ENCODE results near the gene KATNB1. TPM values are rescaled to one million over a fixed set of nuclear protein-coding genes. Genes with fewer than 3 reads are reported as not detected.
A peak's percentile ranks its signal among the peaks of the same experiment; 100 is the strongest.

The KATNB1 gene
- total RNA-seq, 1 donor from 2014 or later: 33.5 TPM

DNA sequence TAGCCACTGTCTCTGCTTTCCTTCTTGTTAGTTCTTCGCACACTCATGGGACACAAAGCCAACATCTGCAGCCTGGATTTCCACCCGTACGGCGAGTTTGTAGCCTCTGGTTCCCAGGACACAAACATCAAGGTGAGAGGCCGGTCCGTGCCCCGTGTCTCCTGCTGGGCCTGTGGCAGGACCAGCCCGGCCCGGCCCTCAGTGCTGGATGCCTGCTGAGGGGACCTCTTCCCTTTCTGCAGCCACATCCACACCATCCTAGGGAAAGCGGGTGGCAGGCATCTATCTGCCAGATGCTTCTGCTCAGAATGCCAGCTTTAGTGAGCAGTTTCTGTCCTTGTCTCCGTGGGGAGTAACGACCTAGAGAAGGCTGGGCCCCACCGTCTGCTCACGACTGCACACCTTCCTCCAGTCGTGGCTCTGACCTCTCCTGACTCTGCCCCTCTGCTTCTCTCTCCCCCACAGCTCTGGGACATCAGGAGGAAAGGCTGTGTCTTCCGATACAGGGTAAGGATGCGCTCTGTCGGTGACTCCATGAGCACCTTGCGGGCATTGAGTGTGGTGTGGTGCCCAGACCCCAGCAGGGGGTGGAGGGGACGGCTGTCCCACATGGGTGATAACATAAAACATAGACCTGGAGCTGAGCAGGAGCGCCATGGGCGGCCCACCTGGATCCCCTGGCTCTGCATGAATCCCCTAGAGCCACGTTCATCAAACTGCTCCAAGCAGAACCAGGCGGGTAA lies 15.4 kb downstream of the KATNB1 start:
- Histone ChIP-seq H3K27ac (no peak overlapping the region), H3K79me2 (ENCODE audit: low read depth) (no peaks in the 10 kb centered on the region), H3K9ac (no peak overlapping the region), H3K36me3 (no peaks in the 10 kb centered on the region), H3K4me2 (no peak overlapping the region), H3K4me1 (peaks cover 9% of the 10 kb centered on the region), H3K4me3 (no peak overlapping the region), H3K27me3 (no peaks in the 10 kb centered on the region), H3F3A (ENCODE audit: low read depth) (peaks cover 4% of the 10 kb centered on the region), H4K20me1 (ENCODE audit: low read depth) (no peaks in the 10 kb centered on the region), H2AFZ (replicated peaks) (no peak overlapping the region), H3K9me3 (ENCODE audit: low read depth) (no peaks in the 10 kb centered on the region)
- H3K4me1 Mint-ChIP-seq: peaks cover 5% of the 10 kb centered on the region
- no peak overlapping the region for H3K4me3 Mint-ChIP-seq
- H3K36me3 Mint-ChIP-seq: peaks cover 1% of the 10 kb centered on the region
- peaks cover 5% of the 10 kb centered on the region for H3K27me3 Mint-ChIP-seq (ENCODE audit: insufficient read depth, low read depth)
- DNase-seq (ENCODE audit: low spot score): no peak
- TF ChIP-seq EZH2phosphoT487 (IDR thresholded peaks at IDR 0.05) (no peak), EZH2 (IDR thresholded peaks at IDR 0.05) (no peak)
- TF ChIP-seq, protein P1, sequence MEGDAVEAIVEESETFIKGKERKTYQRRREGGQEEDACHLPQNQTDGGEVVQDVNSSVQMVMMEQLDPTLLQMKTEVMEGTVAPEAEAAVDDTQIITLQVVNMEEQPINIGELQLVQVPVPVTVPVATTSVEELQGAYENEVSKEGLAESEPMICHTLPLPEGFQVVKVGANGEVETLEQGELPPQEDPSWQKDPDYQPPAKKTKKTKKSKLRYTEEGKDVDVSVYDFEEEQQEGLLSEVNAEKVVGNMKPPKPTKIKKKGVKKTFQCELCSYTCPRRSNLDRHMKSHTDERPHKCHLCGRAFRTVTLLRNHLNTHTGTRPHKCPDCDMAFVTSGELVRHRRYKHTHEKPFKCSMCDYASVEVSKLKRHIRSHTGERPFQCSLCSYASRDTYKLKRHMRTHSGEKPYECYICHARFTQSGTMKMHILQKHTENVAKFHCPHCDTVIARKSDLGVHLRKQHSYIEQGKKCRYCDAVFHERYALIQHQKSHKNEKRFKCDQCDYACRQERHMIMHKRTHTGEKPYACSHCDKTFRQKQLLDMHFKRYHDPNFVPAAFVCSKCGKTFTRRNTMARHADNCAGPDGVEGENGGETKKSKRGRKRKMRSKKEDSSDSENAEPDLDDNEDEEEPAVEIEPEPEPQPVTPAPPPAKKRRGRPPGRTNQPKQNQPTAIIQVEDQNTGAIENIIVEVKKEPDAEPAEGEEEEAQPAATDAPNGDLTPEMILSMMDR (IDR thresholded peaks at IDR 0.05): no peak
- H3K9me3 Mint-ChIP-seq: no peaks in the 10 kb centered on the region
- H3K27ac Mint-ChIP-seq: peak overlapping the region; percentile 34

DNA sequence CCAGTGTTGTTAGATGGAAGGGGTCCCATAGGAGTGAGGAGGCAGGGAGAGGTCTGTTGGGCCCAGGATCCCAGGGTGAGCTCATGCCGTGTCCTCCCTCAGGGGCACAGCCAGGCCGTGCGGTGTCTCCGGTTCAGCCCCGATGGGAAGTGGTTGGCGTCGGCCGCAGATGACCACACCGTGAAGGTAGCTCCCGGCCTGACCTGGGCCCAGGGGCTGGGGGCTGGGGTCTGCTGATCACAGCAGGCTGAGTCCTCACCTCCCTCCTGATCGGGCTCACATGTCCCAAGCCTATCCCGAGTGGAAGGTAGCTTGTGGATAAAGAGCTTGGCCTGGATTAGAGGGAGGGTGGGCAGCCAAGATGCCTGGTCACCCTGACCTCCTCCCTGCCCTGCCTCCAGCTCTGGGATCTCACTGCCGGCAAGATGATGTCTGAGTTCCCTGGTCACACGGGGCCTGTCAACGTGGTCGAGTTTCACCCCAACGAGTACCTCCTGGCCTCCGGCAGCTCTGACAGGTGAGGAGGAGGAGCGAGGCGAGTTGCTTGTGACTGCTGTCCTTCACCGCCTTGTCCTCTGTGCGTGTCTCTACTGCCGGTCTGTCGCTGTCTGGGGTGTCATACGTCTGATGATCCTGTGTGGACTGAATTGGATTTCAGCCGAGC lies 16.1 kb downstream of the KATNB1 start:
- Histone ChIP-seq H3K4me1 (peaks cover 9% of the 10 kb centered on the region), H3K4me2 (no peak overlapping the region), H3K9me3 (ENCODE audit: low read depth) (no peaks in the 10 kb centered on the region), H3K79me2 (ENCODE audit: low read depth) (no peaks in the 10 kb centered on the region), H3K36me3 (no peaks in the 10 kb centered on the region), H3K9ac (no peak overlapping the region), H4K20me1 (ENCODE audit: low read depth) (no peaks in the 10 kb centered on the region), H2AFZ (replicated peaks) (no peak overlapping the region), H3K27ac (no peak overlapping the region), H3K4me3 (no peak overlapping the region), H3K27me3 (no peaks in the 10 kb centered on the region), H3F3A (ENCODE audit: low read depth) (peaks cover 4% of the 10 kb centered on the region)
- Mint-ChIP-seq H3K27ac (no peak overlapping the region), H3K9me3 (no peaks in the 10 kb centered on the region), H3K27me3 (ENCODE audit: insufficient read depth, low read depth) (peaks cover 7% of the 10 kb centered on the region), H3K4me3 (no peak overlapping the region), H3K4me1 (peaks cover 5% of the 10 kb centered on the region), H3K36me3 (no peaks in the 10 kb centered on the region)
- no peak for DNase-seq (ENCODE audit: low spot score)
- TF ChIP-seq EZH2 (IDR thresholded peaks at IDR 0.05) (no peak), EZH2phosphoT487 (IDR thresholded peaks at IDR 0.05) (no peak)
- TF ChIP-seq, protein P1 (IDR thresholded peaks at IDR 0.05): no peak

GRCh38 chr16:57752203-57752580 lies 16.6 kb downstream of the KATNB1 start:
- no peaks in the 10 kb centered on the region for H3K36me3 ChIP-seq
- no peak overlapping the region for H3K4me3 ChIP-seq
- Mint-ChIP-seq H3K9me3 (no peaks in the 10 kb centered on the region), H3K4me1 (peaks cover 4% of the 10 kb centered on the region), H3K27me3 (ENCODE audit: insufficient read depth, low read depth) (peaks cover 7% of the 10 kb centered on the region), H3K27ac (no peak overlapping the region), H3K36me3 (no peaks in the 10 kb centered on the region), H3K4me3 (no peak overlapping the region)
- no peak overlapping the region for H3K4me2 ChIP-seq
- no peaks in the 10 kb centered on the region for H4K20me1 ChIP-seq (ENCODE audit: low read depth)
- H3K9ac ChIP-seq: no peak overlapping the region
- no peak overlapping the region for H2AFZ ChIP-seq (replicated peaks)
- TF ChIP-seq EZH2phosphoT487 (IDR thresholded peaks at IDR 0.05): no peak
- TF ChIP-seq, protein P1 (IDR thresholded peaks at IDR 0.05): no peak
- TF ChIP-seq EZH2 (IDR thresholded peaks at IDR 0.05): no peak
- no peaks in the 10 kb centered on the region for H3K79me2 ChIP-seq (ENCODE audit: low read depth)
- no peaks in the 10 kb centered on the region for H3K9me3 ChIP-seq (ENCODE audit: low read depth)
- DNase-seq (ENCODE audit: low spot score): no peak
- H3K27ac ChIP-seq: no peak overlapping the region
- H3K27me3 ChIP-seq: no peaks in the 10 kb centered on the region
- H3F3A ChIP-seq (ENCODE audit: low read depth): peaks cover 2% of the 10 kb centered on the region
- H3K4me1 ChIP-seq: peaks cover 7% of the 10 kb centered on the region

All from neural progenitor cell (in vitro differentiated cells).